Measurements from ENCODE around the gene BRAP.
"Not testable (repeated sequence)": the region's sequence is repeated elsewhere in the genome, so short reads cannot be mapped to it uniquely, and the experiment has no call there.

BRAP gene

GRCh38 chr12:111672822-111673381 lies 12.9 kb downstream of the BRAP start:
- no peak for DNase-seq

GRCh38 chr12:111664961-111665865 lies 20.5 kb downstream of the BRAP start:
- no peak for DNase-seq

- no peak for DNase-seq
Observed at GRCh38 chr12:111664499-111664898, 21.3 kb downstream of the BRAP start.

GRCh38 chr12:111656016-111656415 lies 29.7 kb downstream of the BRAP start:
- DNase-seq: no peak

- DNase-seq: no peak
Observed at GRCh38 chr12:111655356-111655755, 30.4 kb downstream of the BRAP start.

- no peak for DNase-seq
Observed at GRCh38 chr12:111653596-111653995, 32.2 kb downstream of the BRAP start.

- DNase-seq: not testable (repeated sequence)
Observed at GRCh38 chr12:111652530-111652929, 33.2 kb downstream of the BRAP start.

- no peak for DNase-seq
Observed at GRCh38 chr12:111650912-111651311, 34.8 kb downstream of the BRAP start.

GRCh38 chr12:111645433-111645832 lies 40.3 kb downstream of the BRAP start:
- DNase-seq: no peak

- DNase-seq: no peak
Observed at GRCh38 chr12:111643427-111643826, 42.3 kb downstream of the BRAP start.

- no peak for DNase-seq
Observed at GRCh38 chr12:111642681-111643426, 42.9 kb downstream of the BRAP start.

- no peak for DNase-seq
Observed at GRCh38 chr12:111640506-111640905, 45.2 kb downstream of the BRAP start.

- no peak for DNase-seq
Observed at GRCh38 chr12:111638556-111638955, 47.2 kb downstream of the BRAP start.

- DNase-seq: no peak
Observed at GRCh38 chr12:111636209-111636945, 49.4 kb downstream of the BRAP start.

GRCh38 chr12:111635524-111635923 lies 50.2 kb downstream of the BRAP start:
- no peak for DNase-seq

- DNase-seq: no peak
Observed at GRCh38 chr12:111628505-111629260, 57.1 kb downstream of the BRAP start.

- no peak for DNase-seq
Observed at GRCh38 chr12:111626230-111626629, 59.5 kb downstream of the BRAP start.

GRCh38 chr12:111624540-111624939 lies 61.2 kb downstream of the BRAP start:
- no peak for DNase-seq

- DNase-seq: not testable (repeated sequence)
Observed at GRCh38 chr12:111617841-111618240, 67.9 kb downstream of the BRAP start.

- no peak for DNase-seq
Observed at GRCh38 chr12:111616177-111616623, 69.6 kb downstream of the BRAP start.

- no peak for DNase-seq
Observed at GRCh38 chr12:111607239-111607638, 78.5 kb downstream of the BRAP start.

- DNase-seq: no peak
Observed at GRCh38 chr12:111606767-111607230, 79.0 kb downstream of the BRAP start.
